ENCODE data around the gene ESRRA.

DNA sequence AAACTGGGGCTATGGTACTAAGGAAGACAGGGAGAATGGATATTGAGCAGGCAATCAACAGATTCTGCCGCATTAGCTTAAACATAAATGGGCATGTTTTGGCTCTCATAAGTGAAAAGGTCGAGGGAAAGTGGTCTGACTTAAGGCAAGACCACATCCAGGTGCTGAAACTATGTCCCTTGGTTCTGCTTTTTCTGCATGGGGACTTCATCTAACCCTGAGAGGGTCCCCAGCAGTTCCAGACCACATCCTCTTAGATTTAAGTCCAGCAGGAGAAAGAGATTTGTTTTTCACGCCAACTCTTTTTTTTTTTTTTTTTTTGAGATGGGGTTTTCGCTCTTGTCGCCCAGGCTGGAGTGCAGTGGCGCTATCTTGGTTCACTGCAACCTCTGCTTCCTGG is 59.1 kb downstream of the ESRRA start:
- no peak for TF ChIP-seq CTCF (IDR thresholded peaks at IDR 0.05)
- no peak for TF ChIP-seq POLR2A (IDR thresholded peaks at IDR 0.05)
- TF ChIP-seq POLR2AphosphoS5 (IDR thresholded peaks at IDR 0.05) = no peak
- no peak for TF ChIP-seq EP300 (IDR thresholded peaks at IDR 0.05)
